ENCODE measurements around the gene LIM2. TPM values are rescaled to one million over a fixed set of nuclear protein-coding genes. Genes with fewer than 3 reads are reported as not detected.
A peak's percentile ranks its signal among the peaks of the same experiment; 100 is the strongest.

Gene LIM2
- total RNA-seq, 1 donor from 2014 or later, result not detected

DNA sequence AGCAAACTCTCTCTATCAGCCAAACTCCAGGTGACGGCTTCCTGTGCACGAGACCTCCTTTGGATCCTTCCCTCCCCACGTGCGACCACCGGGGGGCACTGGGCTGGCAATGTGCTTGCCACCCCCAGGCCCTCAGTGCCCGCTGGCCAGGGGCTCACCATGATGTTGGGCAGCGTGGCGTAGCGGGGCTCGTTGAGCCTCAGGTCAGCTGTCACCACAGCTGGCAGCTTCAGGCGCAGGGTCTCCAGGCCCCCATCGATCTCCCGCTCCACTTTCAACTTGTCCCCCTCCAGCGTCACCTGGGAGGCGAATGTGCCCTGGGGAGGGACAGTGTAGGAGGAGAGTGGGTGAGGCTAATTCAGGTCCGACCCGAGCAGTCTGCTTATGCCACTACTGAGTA is 41.0 kb downstream of the LIM2 start:
- peaks cover 12% of the 10 kb centered on the region for H3K27me3 Mint-ChIP-seq
- H3K27ac Mint-ChIP-seq, result no peak overlapping the region
- no peaks in the 10 kb centered on the region for H3K9me3 Mint-ChIP-seq (ENCODE audit: low read depth)
- TF ChIP-seq CTCF (IDR thresholded peaks at IDR 0.05; ENCODE audit: unreplicated experiment), result no peak
- H3K36me3 Mint-ChIP-seq (ENCODE audit: insufficient read depth), result peaks cover 10% of the 10 kb centered on the region
- H3K4me1 Mint-ChIP-seq (ENCODE audit: low read depth), result peaks cover 4% of the 10 kb centered on the region
- H3K4me3 Mint-ChIP-seq (ENCODE audit: low read depth), result no peak overlapping the region
- no peak for DNase-seq (ENCODE audit: low spot score, unreplicated experiment)

GRCh38 chr19:51345076-51345620 is 42.6 kb downstream of the LIM2 start:
- H3K4me3 Mint-ChIP-seq (ENCODE audit: low read depth), result no peak overlapping the region
- no peaks in the 10 kb centered on the region for H3K9me3 Mint-ChIP-seq (ENCODE audit: low read depth)
- H3K4me1 Mint-ChIP-seq (ENCODE audit: low read depth), result peaks cover 4% of the 10 kb centered on the region
- H3K36me3 Mint-ChIP-seq (ENCODE audit: insufficient read depth), result peaks cover 8% of the 10 kb centered on the region
- no peak overlapping the region for H3K27ac Mint-ChIP-seq
- no peak for DNase-seq (ENCODE audit: low spot score, unreplicated experiment)
- peaks cover 22% of the 10 kb centered on the region for H3K27me3 Mint-ChIP-seq
- TF ChIP-seq CTCF (IDR thresholded peaks at IDR 0.05; ENCODE audit: unreplicated experiment), result no peak

DNA sequence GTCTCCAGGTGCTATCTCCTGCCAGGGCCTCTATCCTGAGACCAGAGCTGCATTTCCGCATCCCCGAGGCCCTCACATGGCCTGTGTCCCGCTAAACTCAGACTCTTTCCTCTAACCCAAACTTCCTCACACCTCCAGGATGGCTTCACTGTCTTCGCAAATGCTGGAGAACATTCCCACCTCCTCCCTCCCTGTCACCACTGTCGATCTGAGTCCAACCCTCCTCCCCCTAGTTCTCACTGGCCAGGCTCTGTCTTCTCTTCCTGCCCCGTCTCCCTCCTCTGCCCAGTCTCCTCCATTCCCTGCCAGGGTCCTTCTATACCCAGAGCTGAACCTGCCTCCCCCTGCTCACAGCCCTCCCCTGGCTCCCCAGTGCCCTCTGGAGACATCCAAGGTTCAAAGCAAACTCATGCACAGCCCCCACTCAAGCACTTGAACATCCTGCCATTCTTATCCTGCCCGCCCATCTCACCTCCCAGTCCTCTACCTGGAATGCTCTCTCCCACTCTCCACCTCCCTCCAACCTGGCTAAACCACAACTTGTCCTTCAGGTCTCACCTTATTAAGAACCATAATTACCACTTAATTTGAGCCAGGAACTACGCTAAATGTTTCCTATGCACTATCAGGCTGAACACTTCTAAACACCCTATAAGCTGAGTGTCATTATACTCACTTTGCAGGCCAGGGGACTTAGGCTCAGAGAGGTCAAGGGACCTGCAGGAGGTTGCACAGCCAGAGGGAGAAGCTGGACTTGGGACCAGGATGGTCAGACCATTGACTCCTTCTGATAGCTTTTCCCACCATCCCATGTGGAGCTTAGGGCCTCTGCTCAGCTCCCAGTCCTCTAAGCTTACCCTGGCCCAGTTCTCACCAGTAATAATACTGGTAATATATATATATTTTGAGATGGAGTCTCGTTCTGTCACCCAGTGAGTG is 44.9 kb downstream of the LIM2 start:
- no peak overlapping the region for H3K4me3 Mint-ChIP-seq (ENCODE audit: low read depth)
- H3K27me3 Mint-ChIP-seq, result peaks cover 25% of the 10 kb centered on the region
- no peak for DNase-seq (ENCODE audit: low spot score, unreplicated experiment)
- H3K4me1 Mint-ChIP-seq (ENCODE audit: low read depth), result peaks cover 7% of the 10 kb centered on the region
- no peak for TF ChIP-seq CTCF (IDR thresholded peaks at IDR 0.05; ENCODE audit: unreplicated experiment)
- H3K9me3 Mint-ChIP-seq (ENCODE audit: low read depth), result no peaks in the 10 kb centered on the region
- H3K27ac Mint-ChIP-seq, result peak overlapping the region; percentile 20
- H3K36me3 Mint-ChIP-seq (ENCODE audit: insufficient read depth), result peaks cover 7% of the 10 kb centered on the region

DNA sequence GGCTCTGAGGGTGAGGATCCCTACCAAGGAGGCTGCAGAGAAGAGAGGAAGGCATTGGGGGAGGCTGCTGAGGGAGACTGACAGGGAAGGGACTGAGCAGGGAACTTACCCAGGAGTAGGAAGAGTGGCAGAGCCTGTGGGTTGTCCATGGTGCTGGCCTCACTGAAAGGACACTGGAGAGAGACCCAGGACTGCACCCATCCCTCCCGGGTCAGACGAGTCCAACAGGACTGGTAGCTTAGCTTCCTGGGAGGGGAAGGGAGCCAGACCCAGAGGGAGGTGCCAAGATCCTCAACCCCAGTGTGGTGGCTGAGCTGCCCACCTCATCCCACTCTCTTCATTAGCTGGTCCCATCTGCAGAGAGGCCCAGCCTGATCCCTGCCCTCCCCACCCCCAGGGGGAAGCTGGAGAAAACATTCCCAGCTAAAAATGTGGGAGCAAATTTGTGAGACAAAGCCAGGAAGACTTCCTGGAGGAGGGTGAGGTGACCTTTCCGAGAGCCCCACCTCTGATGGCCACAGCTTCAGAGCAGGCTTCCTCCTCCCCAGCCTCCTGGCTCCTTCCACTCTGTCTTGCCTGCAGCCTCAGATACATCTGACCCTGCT is 45.7 kb downstream of the LIM2 start, which contains the start of gene VSIG10L:
Gene VSIG10L (minus strand): TSS at position 164 of the 605 bp plus-strand sequence. CDS start 15 bp downstream, at position 149.
- H3K27me3 Mint-ChIP-seq, result peaks cover 25% of the 10 kb centered on the region
- H3K9me3 Mint-ChIP-seq (ENCODE audit: low read depth), result no peaks in the 10 kb centered on the region
- DNase-seq (ENCODE audit: low spot score, unreplicated experiment), result no peak
- peaks cover 5% of the 10 kb centered on the region for H3K4me1 Mint-ChIP-seq (ENCODE audit: low read depth)
- peak within 1 kb of the TSS; percentile 20 for H3K27ac Mint-ChIP-seq
- H3K4me3 Mint-ChIP-seq (ENCODE audit: low read depth), result peak within 1 kb of the TSS; percentile 40
- no peak for TF ChIP-seq CTCF (IDR thresholded peaks at IDR 0.05; ENCODE audit: unreplicated experiment)
- peaks cover 7% of the 10 kb centered on the region for H3K36me3 Mint-ChIP-seq (ENCODE audit: insufficient read depth)

- peaks cover 5% of the 10 kb centered on the region for H3K4me1 Mint-ChIP-seq (ENCODE audit: low read depth)
- no peak for TF ChIP-seq CTCF (IDR thresholded peaks at IDR 0.05; ENCODE audit: unreplicated experiment)
- peak overlapping the region; percentile 29 for H3K27ac Mint-ChIP-seq
- no peak for DNase-seq (ENCODE audit: low spot score, unreplicated experiment)
- peaks cover 25% of the 10 kb centered on the region for H3K27me3 Mint-ChIP-seq
- peaks cover 7% of the 10 kb centered on the region for H3K36me3 Mint-ChIP-seq (ENCODE audit: insufficient read depth)
- peak overlapping the region; percentile 40 for H3K4me3 Mint-ChIP-seq (ENCODE audit: low read depth)
- no peaks in the 10 kb centered on the region for H3K9me3 Mint-ChIP-seq (ENCODE audit: low read depth)
Observed at GRCh38 chr19:51341066-51341465, 46.7 kb downstream of the LIM2 start.

Measured in progenitor cell of endocrine pancreas (in vitro differentiated cells).